IMR-90 (cell line): Measurements from ENCODE around the gene DEF6. TPM values are rescaled to one million over a fixed set of nuclear protein-coding genes. Genes with fewer than 3 reads are reported as not detected.

Experiments
- ATAC-seq: fragments of 200-7000 bp; cut with Tn5 transposase; 2 replicates; pipeline ENCODE4 v1.9.1; 2020; ENCODE audit warnings: low read depth, mild to moderate bottlenecking, moderate library complexity
- BruUV-seq: library from RNA; stranded (reverse); fragments of 400-500 nt; replicated peaks from 2 replicates; lab custom pipeline; 2021; lab: Mats Ljungman, UMichigan
- CTCF ChIA-PET: fragments of 300-600 bp; formaldehyde crosslinking; extraction: SDS; loops from one replicate; lab custom pipeline; 2021; ENCODE audit warnings: antibody characterized with exemption; lab: Yijun Ruan, JAX
- POLR2A ChIA-PET: fragments of 300-600 bp; sonication (Branson Sonifier 250); formaldehyde crosslinking; loops from one replicate; lab custom pipeline; 2022; ENCODE audit warnings: antibody characterized with exemption; ENCODE audit not compliant: unreplicated experiment; lab: Charles Lee
- DNase-seq: peaks from one replicate; pipeline ENCODE4 v3.0.0; 2013
- H2AFZ ChIP-seq: replicated peaks from 2 replicates; pipeline ENCODE3; 2013; ENCODE audit warnings: low read length, mild to moderate bottlenecking; ENCODE audit not compliant: poor library complexity
- H2AK5ac ChIP-seq: 2 replicates; pipeline ENCODE4 v1.6.1; 2013; ENCODE audit warnings: low read depth, low read length, inconsistent platforms
- H2AK9ac ChIP-seq: replicated peaks from 2 replicates; pipeline ENCODE3; 2013; ENCODE audit warnings: mild to moderate bottlenecking, low read depth, low read length, moderate library complexity; ENCODE audit not compliant: poor library complexity
- H2BK120ac ChIP-seq: 2 replicates; pipeline ENCODE4 v1.6.1; 2013; ENCODE audit warnings: low read depth, low read length, inconsistent platforms
- H2BK15ac ChIP-seq: 3 replicates; pipeline ENCODE4 v1.6.1; 2013; ENCODE audit warnings: low read depth, low read length, inconsistent platforms
- H2BK20ac ChIP-seq: 2 replicates; pipeline ENCODE4 v1.6.1; 2013; ENCODE audit warnings: low read depth, mild to moderate bottlenecking, inconsistent platforms, low read length, moderate library complexity
- H2BK5ac ChIP-seq: 2 replicates; pipeline ENCODE4 v1.6.1; 2013; ENCODE audit warnings: mild to moderate bottlenecking, low read depth, low read length, inconsistent platforms; ENCODE audit not compliant: poor library complexity, severe bottlenecking
- H3K14ac ChIP-seq: replicated peaks from 2 replicates; pipeline ENCODE4 v1.6.1; 2013; ENCODE audit warnings: low read depth, low read length, inconsistent platforms
- H3K18ac ChIP-seq: 2 replicates; pipeline ENCODE4 v1.6.1; 2013; ENCODE audit warnings: low read depth, low read length, control low read depth
- H3K23ac ChIP-seq: 2 replicates; pipeline ENCODE4 v1.6.1; 2013; ENCODE audit warnings: low read depth, low read length, inconsistent platforms
- H3K27ac ChIP-seq: 2 replicates; pipeline ENCODE4 v1.5.1; 2013; ENCODE audit warnings: mild to moderate bottlenecking, control low read depth, low read length; ENCODE audit not compliant: insufficient read depth
- H3K27me3 ChIP-seq: 2 replicates; pipeline ENCODE4 v1.6.1; 2013; ENCODE audit warnings: low read length; ENCODE audit not compliant: control insufficient read depth, insufficient read depth
- H3K36me3 ChIP-seq: 2 replicates; pipeline ENCODE4 v1.6.1; 2013; ENCODE audit warnings: low read length, mixed read lengths; ENCODE audit not compliant: control insufficient read depth, insufficient read depth
- H3K4ac ChIP-seq: 2 replicates; pipeline ENCODE4 v1.6.1; 2013; ENCODE audit warnings: low read depth, low read length, inconsistent platforms
- H3K4me1 ChIP-seq: 2 replicates; pipeline ENCODE4 v1.6.1; 2013; ENCODE audit warnings: low read length, mixed read lengths; ENCODE audit not compliant: control insufficient read depth, insufficient read depth
- H3K4me2 ChIP-seq: 2 replicates; pipeline ENCODE4 v1.6.1; 2013; ENCODE audit warnings: low read depth, mild to moderate bottlenecking, control low read depth, low read length, moderate library complexity
- H3K4me3 ChIP-seq: 2 replicates; pipeline ENCODE4 v1.5.1; 2013; ENCODE audit warnings: low read depth, mild to moderate bottlenecking, control low read depth, low read length, moderate library complexity; ENCODE audit not compliant: insufficient read depth
- H3K56ac ChIP-seq: 2 replicates; pipeline ENCODE4 v1.6.1; 2013; ENCODE audit warnings: low read length, inconsistent platforms; ENCODE audit not compliant: insufficient read depth; ENCODE audit errors: extremely low read depth
- H3K79me1 ChIP-seq, 2 experiments: 2 replicates each; pipeline ENCODE4 v1.6.1; 2013; ENCODE audit warnings: low read length in 2 of 2, inconsistent platforms in 1 of 2, low read depth in 1 of 2
- H3K9ac ChIP-seq: 2 replicates; pipeline ENCODE4 v1.6.1; 2013; ENCODE audit warnings: low read depth, low read length, control low read depth
- H3K9me1 ChIP-seq: 2 replicates; pipeline ENCODE4 v1.6.1; 2013; ENCODE audit warnings: low read length, inconsistent platforms; ENCODE audit not compliant: insufficient read depth
- H3K9me3 ChIP-seq: 2 replicates; pipeline ENCODE4 v1.6.1; 2013; ENCODE audit warnings: low read length; ENCODE audit not compliant: control insufficient read depth, insufficient read depth
- H4K20me1 ChIP-seq: 2 replicates; pipeline ENCODE4 v1.6.1; 2013; ENCODE audit warnings: low read length, inconsistent platforms; ENCODE audit not compliant: insufficient read depth
- H4K5ac ChIP-seq: 2 replicates; pipeline ENCODE4 v1.6.1; 2013; ENCODE audit warnings: mild to moderate bottlenecking, low read depth, low read length, control low read depth
- H4K8ac ChIP-seq, 2 experiments: 2 replicates each; pipeline ENCODE4 v1.6.1; 2013; ENCODE audit warnings: low read depth in 2 of 2, low read length in 2 of 2, control low read depth in 1 of 2, inconsistent platforms in 1 of 2
- H4K91ac ChIP-seq: 2 replicates; pipeline ENCODE4 v1.6.1; 2013; ENCODE audit warnings: low read depth, low read length, inconsistent platforms; ENCODE audit not compliant: insufficient read depth
- BHLHE40 ChIP-seq: fragments of 150-350 bp; IDR thresholded peaks from 2 replicates; pipeline ENCODE4 v1.6.1; 2016; ENCODE audit warnings: mild to moderate bottlenecking, low read depth, low read length
- CEBPB ChIP-seq: IDR thresholded peaks from 2 replicates; pipeline ENCODE4 v1.6.1; 2012; ENCODE audit warnings: low read depth, low read length, improper control_type of control experiment
- CHD1 ChIP-seq: IDR thresholded peaks from 2 replicates; pipeline ENCODE4 v1.6.1; 2012; ENCODE audit warnings: low read depth, low read length, improper control_type of control experiment
- FOS ChIP-seq: fragments of 150-350 bp; IDR thresholded peaks from 2 replicates; pipeline ENCODE4 v1.6.1; 2016; ENCODE audit warnings: low read depth, low read length
- MAFK ChIP-seq: IDR thresholded peaks from 2 replicates; pipeline ENCODE4 v1.6.1; 2012; ENCODE audit warnings: low read depth, low read length, improper control_type of control experiment
- MXI1 ChIP-seq: IDR thresholded peaks from 2 replicates; pipeline ENCODE4 v1.6.1; 2012; ENCODE audit warnings: low read depth, mild to moderate bottlenecking, low read length, moderate library complexity, borderline replicate concordance
- NFE2L2 ChIP-seq: fragments of 150-350 bp; IDR thresholded peaks from 2 replicates; pipeline ENCODE4 v1.6.1; 2016; ENCODE audit warnings: low read depth, mild to moderate bottlenecking, low read length
- RAD21 ChIP-seq: IDR thresholded peaks from 2 replicates; pipeline ENCODE4 v1.6.1; 2012; ENCODE audit warnings: low read length, improper control_type of control experiment
- RCOR1 ChIP-seq: IDR thresholded peaks from 2 replicates; pipeline ENCODE4 v1.6.1; 2012; ENCODE audit warnings: mild to moderate bottlenecking, low read length, improper control_type of control experiment; ENCODE audit not compliant: insufficient replicate concordance
- RFX5 ChIP-seq: IDR thresholded peaks from 2 replicates; pipeline ENCODE4 v1.8.0; 2012; ENCODE audit warnings: low read depth, mild to moderate bottlenecking, low read length, moderate library complexity
- SMC3 ChIP-seq: fragments of 150-350 bp; IDR thresholded peaks from 2 replicates; pipeline ENCODE4 v1.6.1; 2016; ENCODE audit warnings: low read depth, mild to moderate bottlenecking, antibody characterized with exemption, low read length, moderate library complexity
- WGBS, 2 experiments: methylation state at CpG; one replicate each; pipeline versions ENCODE4 v1.1.5 to v1.1.7; 2013; ENCODE audit warnings: missing lambda C conversion rate in 2 of 2; ENCODE audit not compliant: insufficient read length in 1 of 2; ENCODE audit errors: extremely low coverage in 2 of 2; 5-methylcytosine and 5-hydroxymethylcytosine counted together
- dilution Hi-C: fragments of 300-500 bp; cut with HindIII; formaldehyde crosslinking; loops from one replicate; pipeline ENCODE4 v1.14.3; 2018; ENCODE audit warnings: low sequenced_read_pairs; ENCODE audit not compliant: unreplicated experiment
- in situ Hi-C: fragments of 300-500 bp; cut with MboI; formaldehyde crosslinking; loops from 3 replicates; pipeline ENCODE4 v1.14.3; 2019; ENCODE audit warnings: low sequenced_read_pairs, inconsistent platforms, mixed read lengths
- intact Hi-C: fragments of 100-400 bp; cut with micrococcal nuclease; formaldehyde crosslinking; loops from 2 replicates; pipeline ENCODE4 v1.10.0; 2022
- polyA plus RNA-seq, 3 experiments: library from polyadenylated mRNA; depleted of rRNA; stranded (reverse); fragments of >200 nt; gene quantifications; 2 replicates each; pipeline ENCODE4 v1.2.3, GENCODE V29; 2012; ENCODE audit warnings: low replicate concordance in 1 of 3
- total RNA-seq: library from RNA; depleted of rRNA; stranded (reverse); fragments of >200 nt; gene quantifications from 2 replicates; pipeline ENCODE4 v1.2.3, GENCODE V29; 2012
- TF ChIP-seq, protein P1 (sequence below): fragments of 150-350 bp; IDR thresholded peaks from 2 replicates; pipeline ENCODE4 v1.6.1; 2017; ENCODE audit warnings: mild to moderate bottlenecking, antibody characterized with exemption, low read length, low read depth
- TF ChIP-seq, protein P2 (sequence below): conservative IDR thresholded peaks from 2 replicates; pipeline ENCODE4 v1.5.1; 2012; ENCODE audit warnings: mild to moderate bottlenecking, low read depth, low read length, improper control_type of control experiment
- TF ChIP-seq, protein P3 (sequence below): fragments of 150-350 bp; IDR thresholded peaks from 2 replicates; pipeline ENCODE4 v1.6.1; 2016; ENCODE audit warnings: low read depth, mild to moderate bottlenecking, low read length, moderate library complexity, borderline replicate concordance

The DEF6 gene
- total and polyA plus RNA-seq, 2 of the 4 experiments (the other 2 are of a cell fraction): 2.5 to 4.2 TPM

DNA sequence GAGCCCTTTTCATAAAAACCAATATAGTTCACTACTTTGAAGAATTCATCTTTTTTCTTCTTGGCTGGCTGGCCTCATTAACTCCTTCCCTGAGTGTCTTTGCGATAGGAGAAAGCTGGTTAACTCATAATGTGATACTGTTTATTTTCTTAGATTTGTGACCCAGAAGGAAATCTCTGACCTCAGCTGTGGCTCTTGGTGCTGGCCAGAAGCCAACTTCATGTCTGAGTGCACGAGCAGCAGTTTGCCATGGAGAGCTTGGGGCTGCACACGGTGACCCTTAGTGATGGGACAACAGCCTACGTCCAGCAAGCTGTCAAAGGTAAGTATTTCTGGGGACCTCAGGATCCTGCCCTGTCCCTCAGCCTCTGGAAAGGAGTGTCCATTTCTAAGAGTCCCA is 16.7 kb upstream of the DEF6 start:
- Histone ChIP-seq H4K91ac (no peak overlapping the region), H3K9ac (no peak overlapping the region), H3K4ac (no peak overlapping the region), H3K56ac (no peak overlapping the region), H3K9me1 (peaks cover 5% of the 10 kb centered on the region; the same call in 1 of the 2 replicates), H3K79me1 (peaks cover 6 to 10% of the 10 kb centered on the region in 2 experiments; a peak in 2 of 4 replicates), H3K4me3 (no peak overlapping the region), H3K14ac (no peak overlapping the region), H4K8ac (no peak overlapping the region), H3K9me3 (no peaks in the 10 kb centered on the region), H2BK15ac (no peak overlapping the region), H3K23ac (no peak overlapping the region), H3K27me3 (no peaks in the 10 kb centered on the region), H2AFZ (no peak overlapping the region), H2BK20ac (no peak overlapping the region), H3K27ac (no peak overlapping the region), H4K5ac (no peak overlapping the region), H2BK5ac (no peak overlapping the region), H2AK9ac (no peak overlapping the region), H3K18ac (no peak overlapping the region), H3K36me3 (peaks cover 11% of the 10 kb centered on the region), H2AK5ac (no peak overlapping the region), H3K4me2 (no peak overlapping the region; the same call in 1 of the 2 replicates), H3K4me1 (peaks cover 13% of the 10 kb centered on the region), H2BK120ac (no peak overlapping the region), H4K20me1 (peaks cover 6% of the 10 kb centered on the region; the same call in 1 of the 2 replicates)
- in situ Hi-C loops: no loop called here
- no peak for TF ChIP-seq MXI1
- TF ChIP-seq, protein P1, sequence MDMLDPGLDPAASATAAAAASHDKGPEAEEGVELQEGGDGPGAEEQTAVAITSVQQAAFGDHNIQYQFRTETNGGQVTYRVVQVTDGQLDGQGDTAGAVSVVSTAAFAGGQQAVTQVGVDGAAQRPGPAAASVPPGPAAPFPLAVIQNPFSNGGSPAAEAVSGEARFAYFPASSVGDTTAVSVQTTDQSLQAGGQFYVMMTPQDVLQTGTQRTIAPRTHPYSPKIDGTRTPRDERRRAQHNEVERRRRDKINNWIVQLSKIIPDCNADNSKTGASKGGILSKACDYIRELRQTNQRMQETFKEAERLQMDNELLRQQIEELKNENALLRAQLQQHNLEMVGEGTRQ: no peak
- TF ChIP-seq FOS: no peak
- no peak for TF ChIP-seq RAD21
- TF ChIP-seq RFX5: no peak
- TF ChIP-seq, protein P2, sequence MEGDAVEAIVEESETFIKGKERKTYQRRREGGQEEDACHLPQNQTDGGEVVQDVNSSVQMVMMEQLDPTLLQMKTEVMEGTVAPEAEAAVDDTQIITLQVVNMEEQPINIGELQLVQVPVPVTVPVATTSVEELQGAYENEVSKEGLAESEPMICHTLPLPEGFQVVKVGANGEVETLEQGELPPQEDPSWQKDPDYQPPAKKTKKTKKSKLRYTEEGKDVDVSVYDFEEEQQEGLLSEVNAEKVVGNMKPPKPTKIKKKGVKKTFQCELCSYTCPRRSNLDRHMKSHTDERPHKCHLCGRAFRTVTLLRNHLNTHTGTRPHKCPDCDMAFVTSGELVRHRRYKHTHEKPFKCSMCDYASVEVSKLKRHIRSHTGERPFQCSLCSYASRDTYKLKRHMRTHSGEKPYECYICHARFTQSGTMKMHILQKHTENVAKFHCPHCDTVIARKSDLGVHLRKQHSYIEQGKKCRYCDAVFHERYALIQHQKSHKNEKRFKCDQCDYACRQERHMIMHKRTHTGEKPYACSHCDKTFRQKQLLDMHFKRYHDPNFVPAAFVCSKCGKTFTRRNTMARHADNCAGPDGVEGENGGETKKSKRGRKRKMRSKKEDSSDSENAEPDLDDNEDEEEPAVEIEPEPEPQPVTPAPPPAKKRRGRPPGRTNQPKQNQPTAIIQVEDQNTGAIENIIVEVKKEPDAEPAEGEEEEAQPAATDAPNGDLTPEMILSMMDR: no peak
- TF ChIP-seq NFE2L2: no peak
- TF ChIP-seq CHD1: no peak
- TF ChIP-seq BHLHE40: no peak
- TF ChIP-seq CEBPB: no peak
- no peak for TF ChIP-seq SMC3
- TF ChIP-seq RCOR1: no peak
- no peak for TF ChIP-seq MAFK
- TF ChIP-seq, protein P3, sequence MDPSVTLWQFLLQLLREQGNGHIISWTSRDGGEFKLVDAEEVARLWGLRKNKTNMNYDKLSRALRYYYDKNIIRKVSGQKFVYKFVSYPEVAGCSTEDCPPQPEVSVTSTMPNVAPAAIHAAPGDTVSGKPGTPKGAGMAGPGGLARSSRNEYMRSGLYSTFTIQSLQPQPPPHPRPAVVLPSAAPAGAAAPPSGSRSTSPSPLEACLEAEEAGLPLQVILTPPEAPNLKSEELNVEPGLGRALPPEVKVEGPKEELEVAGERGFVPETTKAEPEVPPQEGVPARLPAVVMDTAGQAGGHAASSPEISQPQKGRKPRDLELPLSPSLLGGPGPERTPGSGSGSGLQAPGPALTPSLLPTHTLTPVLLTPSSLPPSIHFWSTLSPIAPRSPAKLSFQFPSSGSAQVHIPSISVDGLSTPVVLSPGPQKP: no peak
- DNase-seq: peak; percentile 48
- peak; percentile 74 for ATAC-seq
- intact Hi-C loops: no loop called here
- dilution Hi-C loops: no loop called here
- CTCF ChIA-PET: no interaction called here
- 0% methylated on average over 1 of the region's 4 CpGs; no CpG with 5 or more reads in 1 of the 2 experiments for WGBS, 2 experiments
- POLR2A ChIA-PET: interaction anchor here (0.7 kb wide), 1 partner anchor 23 kb away, joined by 3 read pairs; no protein-coding TSS in a partner anchor
- no TSS peak for BruUV-seq
